T-helper 1 cell treated with Interleukin-12 subunit alpha and Interleukin-12 subunit beta and Interleukin-4 antibody, amounts not matched to agents 30 ng/mL and 1 ng/mL, for 36 hours (primary cell): ENCODE results near the gene TMEM223. TPM values are rescaled to one million over a fixed set of nuclear protein-coding genes. Genes with fewer than 3 reads are reported as not detected.
"Not testable (repeated sequence)": the region's sequence is repeated elsewhere in the genome, so short reads cannot be mapped to it uniquely, and the experiment has no call there.

Experiments
- intact Hi-C: fragments of 100-400 bp; cut with micrococcal nuclease; formaldehyde crosslinking; loops from one replicate; pipeline ENCODE4 v1.15.1; 2024
- total RNA-seq: library from RNA; stranded (reverse); gene quantifications from 2 replicates; pipeline ENCODE4 v1.2.3, GENCODE V29; 2022

The TMEM223 gene
- 17.6 and 18.4 TPM in 2 replicates for total RNA-seq

GRCh38 chr11:62791501-62792201 is at the start of gene TMEM223:
Gene TMEM223 (minus strand): TSS chr11:62792006. CDS start chr11:62791994, 12 bp downstream.
- intact Hi-C loops: loop anchor here (1.0 kb wide), 6 partner anchors 14 to 89 kb away; partner anchors contain the start of genes HNRNPUL2, NXF1, SLC3A2 and STX5

GRCh38 chr11:62840721-62841360 is 49.0 kb upstream of the TMEM223 start:
- intact Hi-C loops: loop anchor here (1.0 to 10.0 kb wide), 9 partner anchors 15 to 876 kb away; partner anchors contain the start of genes FTH1, HNRNPUL2, MTA2 and TAF6L

DNA sequence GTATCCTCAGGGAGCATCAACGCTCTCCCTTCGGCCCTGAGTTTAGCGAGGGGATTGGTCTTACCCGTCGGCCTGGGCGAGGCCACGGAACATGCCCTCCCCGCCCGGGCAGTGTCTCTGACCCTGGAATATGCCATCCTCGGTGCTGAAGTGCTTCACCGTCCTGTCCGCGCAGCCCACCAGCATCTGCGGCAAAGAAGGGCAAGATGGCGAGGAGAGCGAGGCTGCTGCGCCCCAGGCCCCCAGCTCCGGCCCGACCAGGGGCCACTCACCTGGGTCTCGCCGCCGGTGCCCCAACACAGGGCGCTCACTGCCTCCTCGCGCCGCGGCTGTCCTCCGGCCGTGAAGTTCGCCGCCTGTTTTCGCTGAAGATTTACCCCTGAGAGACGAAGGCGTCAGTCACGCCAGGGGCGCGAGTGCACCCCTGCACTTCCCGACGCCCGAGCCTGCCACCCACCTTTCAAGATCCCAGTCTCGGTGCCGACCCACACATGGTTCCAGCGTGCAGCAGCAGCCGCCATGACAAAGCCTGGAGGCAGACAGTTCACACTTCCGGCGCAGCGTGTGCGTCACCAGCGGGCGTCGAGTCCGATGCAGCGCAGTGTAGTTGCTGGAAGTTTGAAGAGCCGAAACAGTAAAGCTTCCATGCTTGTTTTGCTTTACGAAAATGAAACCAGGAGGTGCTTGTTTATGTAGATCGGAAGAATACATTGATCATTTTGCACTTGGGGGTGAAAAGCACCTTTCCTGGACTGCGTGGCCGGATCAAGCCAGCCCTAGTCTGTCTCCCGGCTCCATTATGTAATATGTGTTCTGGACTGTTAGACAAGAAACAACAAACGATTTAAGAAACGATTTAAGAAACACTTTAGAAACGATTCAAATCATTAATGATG is 47.5 kb upstream of the TMEM223 start, which contains the start of gene WDR74:
WDR74 (minus strand) TSS at position 541 of the 896 bp plus-strand sequence; CDS start at position 521, 20 bp downstream.
- intact Hi-C loops: loop anchor here (1.0 kb wide), 4 partner anchors 8 to 248 kb away; partner anchors contain the start of genes NXF1, TMEM179B and TUT1

- intact Hi-C loops: no loop called here
Observed at GRCh38 chr11:62835336-62835735, 43.5 kb upstream of the TMEM223 start.

- intact Hi-C loops: loop anchor here (1.0 to 5.0 kb wide), 12 partner anchors 24 to 710 kb away; partner anchors contain the start of genes EEF1G, GANAB, INCENP and NXF1
Observed at GRCh38 chr11:62832336-62833234, 40.8 kb upstream of the TMEM223 start, which contains the start of gene TEX54. Gene TEX54 (minus strand): TSS chr11:62832841.

GRCh38 chr11:62831520-62832335 is 39.9 kb upstream of the TMEM223 start, which contains the start of gene STX5:
Gene STX5 (minus strand): TSS chr11:62832051. CDS start chr11:62831243, 808 bp downstream.
- intact Hi-C loops: loop anchor here (1.0 to 5.0 kb wide), 14 partner anchors 8 to 709 kb away; partner anchors contain the start of genes EEF1G, GANAB, INCENP and NXF1

DNA sequence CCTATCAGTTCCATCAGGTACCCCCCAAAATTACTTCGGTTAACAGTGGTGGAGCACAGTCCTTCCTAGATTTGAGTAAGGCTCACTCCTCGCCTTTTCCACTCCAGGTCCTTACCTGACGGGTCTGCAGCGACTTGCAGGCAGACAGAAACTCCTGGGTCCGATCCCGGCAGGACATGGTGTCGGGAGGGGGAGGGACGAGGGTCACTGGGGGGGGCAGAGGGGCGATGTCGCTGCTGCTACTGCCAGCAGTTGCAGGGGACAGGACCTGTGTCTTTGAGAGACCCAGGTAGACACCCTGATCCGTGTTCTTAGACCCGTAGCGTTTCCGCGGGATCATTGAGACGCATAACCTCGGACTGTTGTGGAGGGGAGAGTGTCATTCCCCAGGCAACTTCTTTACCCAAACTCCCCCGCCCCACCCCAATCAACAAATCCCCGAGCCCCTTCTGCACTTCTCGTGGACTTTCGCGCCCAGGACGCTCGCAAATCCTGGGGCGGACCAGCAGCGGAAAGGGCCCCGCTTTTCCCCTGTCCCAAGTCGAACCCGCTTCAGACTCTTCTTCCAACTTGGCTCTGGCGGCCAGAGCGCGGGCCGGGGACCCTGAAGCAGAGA is 39.2 kb upstream of the TMEM223 start:
- intact Hi-C loops: loop anchor here (1.0 to 5.0 kb wide), 3 partner anchors 8 to 709 kb away; partner anchors contain the start of genes INCENP and WDR74

- intact Hi-C loops: not testable (repeated sequence)
Observed at GRCh38 chr11:62828130-62828529, 36.3 kb upstream of the TMEM223 start.

DNA sequence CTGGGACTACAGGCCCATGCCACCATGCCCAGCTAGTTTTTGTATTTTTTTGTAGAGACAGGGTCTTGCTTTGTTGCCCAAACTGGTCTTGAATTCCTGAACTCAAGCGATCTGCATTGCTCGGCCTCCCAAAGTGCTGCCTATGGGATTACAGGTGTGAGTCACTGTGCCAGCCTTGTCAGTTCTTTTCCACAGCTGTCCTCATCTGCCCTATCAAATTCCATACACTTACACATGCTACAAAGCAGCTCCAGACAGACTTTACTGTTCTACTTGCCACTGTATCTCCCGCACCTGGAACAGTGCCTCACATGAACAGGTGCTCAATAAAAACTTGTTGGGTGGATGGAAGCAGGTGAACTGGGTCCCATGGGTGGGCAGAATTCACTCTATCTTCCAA is 31.9 kb upstream of the TMEM223 start:
- intact Hi-C loops: no loop called here

- intact Hi-C loops: no loop called here
Observed at GRCh38 chr11:62817129-62817528, 25.3 kb upstream of the TMEM223 start.

DNA sequence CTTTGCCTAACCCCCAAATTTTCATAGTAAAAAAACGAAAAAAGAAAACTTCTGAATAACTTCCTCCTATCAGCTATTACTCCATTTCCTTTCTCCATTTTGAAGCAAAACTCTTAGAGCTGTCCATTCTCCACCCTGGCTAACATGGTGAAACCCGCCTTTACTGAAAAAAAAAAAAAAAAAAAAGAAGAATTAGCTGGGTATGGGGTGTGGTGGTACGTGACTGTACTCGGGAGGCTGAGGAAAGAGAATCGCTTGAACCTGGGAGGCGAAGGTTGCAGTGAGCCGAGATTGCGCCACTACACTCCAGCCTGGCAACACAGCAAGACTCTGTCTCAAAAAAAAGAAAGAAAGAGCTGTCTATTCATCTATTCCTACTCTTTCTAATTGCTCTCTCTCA is 24.8 kb upstream of the TMEM223 start:
- intact Hi-C loops: no loop called here

GRCh38 chr11:62811659-62812058 is 19.9 kb upstream of the TMEM223 start:
- intact Hi-C loops: no loop called here

- intact Hi-C loops: no loop called here
Observed at GRCh38 chr11:62810748-62811147, 18.9 kb upstream of the TMEM223 start.

DNA sequence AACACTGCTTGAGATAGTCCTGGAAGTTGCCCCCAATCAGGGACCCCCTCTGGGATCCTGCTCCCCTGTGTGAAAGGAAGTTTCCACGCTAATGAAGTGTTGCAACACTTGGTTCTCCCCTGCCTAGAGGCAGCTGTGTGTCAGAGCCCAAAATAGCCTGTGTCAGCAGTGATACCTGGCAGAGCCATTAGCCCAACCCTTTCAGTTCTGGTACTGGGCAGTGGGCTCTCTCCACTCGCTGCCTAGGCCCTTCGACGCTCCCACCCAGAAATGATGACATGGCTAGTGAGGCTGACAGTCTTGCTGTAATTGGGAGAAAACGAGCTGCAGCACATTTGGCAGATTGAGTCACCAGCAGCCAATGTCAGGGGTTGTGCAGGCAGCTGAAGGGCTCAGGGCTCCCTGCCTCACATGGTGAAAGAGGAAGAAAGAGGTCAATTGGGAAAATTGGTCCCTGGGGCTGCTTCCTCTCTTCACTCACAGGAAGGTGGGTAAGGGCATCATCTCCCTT is 14.9 kb upstream of the TMEM223 start:
- intact Hi-C loops: no loop called here

- intact Hi-C loops: loop anchor here (1.0 to 2.0 kb wide), 13 partner anchors 14 to 159 kb away; partner anchors contain the start of genes GANAB, POLR2G, STX5 and TAF6L
Observed at GRCh38 chr11:62805961-62806441, 14.2 kb upstream of the TMEM223 start.

DNA sequence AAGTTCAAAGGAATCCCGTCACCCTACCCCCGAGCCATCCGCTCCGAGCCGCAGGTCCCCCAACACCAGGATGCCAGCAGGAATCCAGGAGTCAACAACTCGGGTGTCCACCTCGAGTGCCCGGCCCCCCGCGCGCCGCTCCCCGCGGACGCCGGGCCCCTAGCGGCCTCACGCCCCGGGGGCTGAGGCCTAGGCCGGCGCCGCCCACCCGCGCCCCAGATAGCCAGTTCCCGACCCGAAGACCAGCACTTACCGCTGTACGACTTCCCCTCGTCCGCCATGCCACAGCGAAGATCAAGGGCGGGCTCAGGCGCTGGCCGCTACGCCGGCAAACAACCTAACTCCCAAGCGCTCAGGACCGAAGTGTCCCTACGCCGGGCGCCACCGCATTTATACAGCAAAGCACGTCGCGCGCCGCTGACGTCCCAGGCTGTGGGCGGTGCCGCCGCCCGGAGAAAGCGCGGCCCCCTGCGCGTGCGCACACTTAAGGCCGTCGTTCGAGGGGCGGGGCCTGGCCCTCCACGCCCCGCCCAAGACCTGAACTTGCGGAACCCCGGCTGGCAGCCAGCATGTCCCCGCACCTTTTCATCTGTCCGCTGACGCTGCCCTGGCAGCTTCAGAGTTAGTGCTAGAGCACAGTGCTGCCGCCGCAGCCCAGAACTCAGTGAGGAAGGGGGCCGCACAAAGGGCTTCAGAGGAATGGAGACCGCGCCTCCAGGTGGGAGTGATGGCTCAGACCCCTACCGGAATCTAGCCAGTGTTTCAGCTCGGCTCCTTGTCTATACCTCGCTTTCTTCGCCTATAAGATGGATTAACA is 13.5 kb upstream of the TMEM223 start, which contains the start of gene NXF1:
NXF1 (minus strand) TSS at position 365 of the 817 bp plus-strand sequence; CDS start at position 281, 84 bp downstream.
- intact Hi-C loops: loop anchor here (1.0 to 2.0 kb wide), 13 partner anchors 13 to 158 kb away; partner anchors contain the start of genes GANAB, POLR2G, STX5 and TAF6L
